M059J (cell line): Measurements from ENCODE around the gene DCLK1. TPM values are rescaled to one million over a fixed set of nuclear protein-coding genes. Genes with fewer than 3 reads are reported as not detected.
A peak's percentile ranks its signal among the peaks of the same experiment; 100 is the strongest.

Experiments
- DNase-seq: peaks from one replicate; pipeline ENCODE4 v3.0.0-alpha.2; 2012; ENCODE audit warnings: low read depth
- total RNA-seq: library from RNA; depleted of rRNA; stranded (reverse); fragments of >200 nt; shearing (Covaris generic); gene quantifications from 2 replicates; pipeline ENCODE4 v1.2.3, GENCODE V29; 2014

The DCLK1 gene
- total RNA-seq, 1 experiment from 2014 or later: 2.0 TPM

GRCh38 chr13:35865341-35866240 is 265.6 kb downstream of the DCLK1 start:
- DNase-seq: no peak

GRCh38 chr13:35860661-35861060 is 270.5 kb downstream of the DCLK1 start:
- no peak for DNase-seq

- no peak for DNase-seq
Observed at GRCh38 chr13:35859981-35860380, 271.2 kb downstream of the DCLK1 start.

GRCh38 chr13:35858665-35859064 is 272.5 kb downstream of the DCLK1 start:
- DNase-seq: no peak

- peak; percentile 36 for DNase-seq
Observed at GRCh38 chr13:35857769-35858168, 273.4 kb downstream of the DCLK1 start.

- peak; percentile 22 for DNase-seq
Observed at GRCh38 chr13:35856721-35857364, 274.3 kb downstream of the DCLK1 start.

GRCh38 chr13:35856084-35856483 is 275.1 kb downstream of the DCLK1 start:
- DNase-seq: no peak

GRCh38 chr13:35855531-35856019 is 275.6 kb downstream of the DCLK1 start:
- peak; percentile 85 for DNase-seq

- no peak for DNase-seq
Observed at GRCh38 chr13:35854286-35854685, 276.9 kb downstream of the DCLK1 start.

- no peak for DNase-seq
Observed at GRCh38 chr13:35851881-35852280, 279.3 kb downstream of the DCLK1 start.

- no peak for DNase-seq
Observed at GRCh38 chr13:35851356-35851755, 279.8 kb downstream of the DCLK1 start.

- DNase-seq: no peak
Observed at GRCh38 chr13:35850569-35850968, 280.6 kb downstream of the DCLK1 start.

- no peak for DNase-seq
Observed at GRCh38 chr13:35849256-35849644, 281.9 kb downstream of the DCLK1 start.

- no peak for DNase-seq
Observed at GRCh38 chr13:35848336-35849255, 282.6 kb downstream of the DCLK1 start.

- no peak for DNase-seq
Observed at GRCh38 chr13:35843272-35843671, 287.9 kb downstream of the DCLK1 start.

GRCh38 chr13:35841060-35841521 is 290.1 kb downstream of the DCLK1 start:
- DNase-seq: no peak

- no peak for DNase-seq
Observed at GRCh38 chr13:35839806-35840205, 291.4 kb downstream of the DCLK1 start.

GRCh38 chr13:35838356-35838755 is 292.8 kb downstream of the DCLK1 start:
- peak; percentile 89 for DNase-seq

GRCh38 chr13:35836446-35836845 is 294.7 kb downstream of the DCLK1 start:
- DNase-seq: no peak

GRCh38 chr13:35835989-35836388 is 295.2 kb downstream of the DCLK1 start:
- DNase-seq: no peak

GRCh38 chr13:35833608-35834275 is 297.4 kb downstream of the DCLK1 start:
- DNase-seq: no peak
